T-helper 1 cell treated with Interleukin-12 subunit alpha and Interleukin-12 subunit beta and Interleukin-4 antibody, amounts not matched to agents 30 ng/mL and 1 ng/mL, for 36 hours (primary cell): Measurements from ENCODE around the gene CSMD2. TPM values are rescaled to one million over a fixed set of nuclear protein-coding genes. Genes with fewer than 3 reads are reported as not detected.

Source experiments
- intact Hi-C: fragments of 100-400 bp; cut with micrococcal nuclease; formaldehyde crosslinking; loops from one replicate; pipeline ENCODE4 v1.15.1; 2024
- total RNA-seq: library from RNA; stranded (reverse); gene quantifications from 2 replicates; pipeline ENCODE4 v1.2.3, GENCODE V29; 2022

CSMD2 gene
- total RNA-seq, 1 donor from 2014 or later = not detected

DNA sequence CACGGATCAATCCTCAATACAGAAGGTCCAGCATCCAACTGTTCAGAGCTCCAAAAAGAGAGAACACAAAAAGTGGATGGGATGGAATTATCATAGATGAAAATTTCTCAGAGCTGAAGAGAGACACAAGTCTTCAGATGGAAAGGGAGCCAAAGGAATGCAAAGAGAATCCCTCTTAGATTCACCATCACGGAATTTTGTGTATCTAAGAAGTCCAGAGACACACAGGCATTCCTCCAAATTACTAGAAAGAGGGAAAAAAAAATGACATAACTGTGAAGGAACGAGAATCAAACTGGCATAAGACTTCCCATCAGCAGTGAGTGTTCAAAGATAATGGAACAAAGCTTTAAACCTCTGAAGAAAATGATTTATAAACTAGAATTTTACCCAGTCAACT is 591.4 kb downstream of the CSMD2 start:
- intact Hi-C loops = no loop called here

GRCh38 chr1:33572387-33572786 is 592.6 kb downstream of the CSMD2 start:
- intact Hi-C loops = no loop called here

GRCh38 chr1:33569331-33569730 is 595.7 kb downstream of the CSMD2 start:
- intact Hi-C loops = no loop called here

- intact Hi-C loops = no loop called here
Observed at GRCh38 chr1:33563699-33564098, 601.3 kb downstream of the CSMD2 start.

DNA sequence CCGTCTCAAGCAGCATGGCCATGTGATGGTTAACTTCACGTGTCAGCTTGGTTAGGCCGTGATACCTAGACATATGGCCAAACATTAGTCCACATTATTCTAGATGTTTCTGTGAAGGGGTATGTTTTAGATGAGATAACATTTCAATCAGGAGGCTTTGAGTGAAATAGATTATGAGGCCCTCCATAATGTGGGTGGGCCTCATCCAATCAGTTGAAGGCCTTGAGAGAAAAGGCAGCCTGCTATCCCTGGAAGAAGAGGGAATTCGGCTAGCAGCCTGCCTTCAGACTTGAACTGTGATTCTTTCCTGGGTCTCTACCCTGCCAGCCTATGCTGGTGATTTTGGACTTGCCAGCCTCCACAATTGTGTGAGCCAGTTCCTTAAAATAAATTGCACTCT is 602.5 kb downstream of the CSMD2 start:
- intact Hi-C loops = no loop called here

- intact Hi-C loops = no loop called here
Observed at GRCh38 chr1:33561576-33561975, 603.5 kb downstream of the CSMD2 start.

- intact Hi-C loops = no loop called here
Observed at GRCh38 chr1:33560680-33561079, 604.4 kb downstream of the CSMD2 start.

- intact Hi-C loops = no loop called here
Observed at GRCh38 chr1:33548721-33549120, 616.3 kb downstream of the CSMD2 start.

DNA sequence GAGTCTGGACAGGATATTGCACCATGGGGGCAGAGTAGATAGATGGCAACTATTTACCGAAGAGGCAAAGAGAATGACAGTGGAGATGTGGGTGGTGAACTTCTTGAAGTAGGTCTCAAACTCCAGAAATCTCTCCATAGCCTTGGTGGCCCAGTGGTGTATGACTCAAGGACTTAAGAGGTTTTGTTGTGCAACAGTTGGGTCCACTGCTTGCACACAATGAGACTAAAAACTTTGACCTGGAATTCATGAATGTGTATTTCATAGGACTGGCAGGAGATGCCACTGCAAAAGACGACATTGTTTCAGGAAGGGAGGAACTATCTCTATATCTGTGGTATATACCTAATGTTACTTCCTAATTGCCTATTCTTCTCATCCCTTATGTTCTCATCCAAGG is 616.7 kb downstream of the CSMD2 start:
- intact Hi-C loops = no loop called here

DNA sequence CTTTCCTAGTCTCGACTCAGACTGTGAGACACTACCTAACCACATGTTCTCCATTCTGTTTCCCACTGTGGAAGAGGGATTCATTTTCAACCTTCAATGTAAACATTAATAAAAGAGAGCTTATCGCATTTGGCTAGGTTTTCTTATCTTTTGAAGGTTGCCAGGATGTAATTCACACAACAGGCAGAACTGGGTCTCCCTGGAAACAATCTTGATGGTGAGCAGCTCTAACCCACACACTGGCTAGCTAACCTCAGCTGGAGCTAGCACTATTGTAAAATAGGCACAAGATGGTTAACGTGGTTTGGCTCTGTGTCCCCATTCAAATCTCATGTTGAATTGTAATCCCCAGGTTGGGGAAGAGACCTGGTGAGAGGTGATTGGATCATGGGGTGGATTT is 617.5 kb downstream of the CSMD2 start:
- intact Hi-C loops = no loop called here

GRCh38 chr1:33541966-33542365 is 623.1 kb downstream of the CSMD2 start:
- intact Hi-C loops = no loop called here

- intact Hi-C loops = no loop called here
Observed at GRCh38 chr1:33537885-33538284, 627.1 kb downstream of the CSMD2 start.

DNA sequence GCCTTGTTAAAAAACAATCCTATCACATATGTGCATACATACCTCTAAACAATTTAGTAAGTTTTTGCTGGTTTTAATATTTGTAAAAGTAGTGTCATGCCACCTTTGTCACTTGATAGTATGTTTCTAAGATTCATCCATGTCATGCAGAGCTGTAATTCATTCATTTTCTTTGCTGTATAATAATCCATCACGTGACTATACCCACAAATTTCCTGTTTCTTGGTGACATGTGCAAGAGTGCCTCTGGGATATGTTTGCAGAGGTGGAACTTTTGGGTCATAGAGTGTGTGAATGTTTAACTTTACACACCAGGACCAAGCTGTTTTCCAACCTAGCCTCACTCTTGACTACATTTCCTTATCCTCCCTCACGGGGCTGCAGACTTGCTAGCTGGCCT is 629.7 kb downstream of the CSMD2 start:
- intact Hi-C loops = no loop called here

- intact Hi-C loops = no loop called here
Observed at GRCh38 chr1:33532936-33533335, 632.1 kb downstream of the CSMD2 start.

- intact Hi-C loops = no loop called here
Observed at GRCh38 chr1:33532250-33532649, 632.8 kb downstream of the CSMD2 start.

GRCh38 chr1:33529957-33530356 is 635.1 kb downstream of the CSMD2 start:
- intact Hi-C loops = no loop called here

GRCh38 chr1:33527934-33528333 is 637.1 kb downstream of the CSMD2 start:
- intact Hi-C loops = no loop called here

GRCh38 chr1:33524586-33524985 is 640.4 kb downstream of the CSMD2 start:
- intact Hi-C loops = no loop called here

DNA sequence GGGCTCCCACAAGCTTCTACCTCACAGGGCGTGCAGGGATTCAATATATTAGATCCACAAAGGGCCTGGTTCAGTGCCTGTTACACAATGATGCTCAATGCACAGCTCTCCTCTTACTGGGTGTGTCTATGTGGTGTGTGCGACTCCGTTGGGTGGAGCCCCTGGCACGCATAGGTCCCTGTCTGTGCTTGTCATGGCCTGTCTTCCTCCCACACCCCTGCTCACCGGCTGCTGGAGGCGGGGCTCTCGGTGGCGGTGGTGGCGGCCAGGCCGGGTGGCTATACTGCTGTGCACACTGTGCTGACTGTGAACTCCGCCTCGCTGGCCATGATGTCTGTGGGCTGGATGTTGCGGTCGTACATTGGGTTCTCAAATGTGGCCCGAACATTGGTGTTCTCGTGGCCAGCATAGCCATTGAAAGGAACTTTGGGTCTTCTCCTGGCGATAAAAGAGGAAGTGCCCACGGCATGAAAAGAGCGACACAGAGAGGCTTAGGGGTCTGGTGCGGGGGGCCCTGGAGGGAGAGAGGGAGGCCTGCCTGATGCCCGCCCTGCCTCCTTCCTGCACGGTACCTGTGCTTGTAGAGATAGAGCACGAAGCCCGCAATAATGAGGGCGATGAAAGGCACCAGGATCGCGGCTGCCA is 645.7 kb downstream of the CSMD2 start:
- intact Hi-C loops = no loop called here

GRCh38 chr1:33517596-33518250 is 647.3 kb downstream of the CSMD2 start:
- intact Hi-C loops = no loop called here

GRCh38 chr1:33516891-33517567 is 648.0 kb downstream of the CSMD2 start:
- intact Hi-C loops = no loop called here

GRCh38 chr1:33516428-33516827 is 648.6 kb downstream of the CSMD2 start:
- intact Hi-C loops = no loop called here

- intact Hi-C loops = no loop called here
Observed at GRCh38 chr1:33515607-33516006, 649.4 kb downstream of the CSMD2 start.
